NK-92 (cell line): ENCODE measurements around the gene AQP3.
"Not testable (repeated sequence)": the region's sequence is repeated elsewhere in the genome, so short reads cannot be mapped to it uniquely, and the experiment has no call there.

Source experiments
- DNase-seq: peaks from one replicate; lab custom pipeline; 2025; ENCODE audit not compliant: unreplicated experiment; lab: John Stamatoyannopoulos, UW

Gene AQP3

GRCh38 chr9:33443464-33444154 lies 3.8 kb downstream of the AQP3 start:
- no peak for DNase-seq

- no peak for DNase-seq
These were observed 4.3 kb downstream of the AQP3 start for GRCh38 chr9:33443047-33443446.

- no peak for DNase-seq
These were observed 5.3 kb downstream of the AQP3 start for GRCh38 chr9:33442125-33442524.

GRCh38 chr9:33440609-33441008 lies 6.8 kb downstream of the AQP3 start:
- DNase-seq: no peak

- DNase-seq: no peak
These were observed 7.2 kb downstream of the AQP3 start for GRCh38 chr9:33440204-33440603.

- DNase-seq: no peak
These were observed 7.7 kb downstream of the AQP3 start for GRCh38 chr9:33439731-33440130.

GRCh38 chr9:33438926-33439680 lies 8.3 kb downstream of the AQP3 start:
- no peak for DNase-seq

GRCh38 chr9:33437898-33438297 lies 9.5 kb downstream of the AQP3 start:
- DNase-seq: no peak

GRCh38 chr9:33437205-33437604 lies 10.2 kb downstream of the AQP3 start:
- no peak for DNase-seq

GRCh38 chr9:33436445-33436844 lies 10.9 kb downstream of the AQP3 start:
- DNase-seq: no peak

- no peak for DNase-seq
These were observed 11.5 kb downstream of the AQP3 start for GRCh38 chr9:33435821-33436277.

- no peak for DNase-seq
These were observed 12.9 kb downstream of the AQP3 start for GRCh38 chr9:33434317-33435105.

GRCh38 chr9:33433871-33434270 lies 13.5 kb downstream of the AQP3 start:
- DNase-seq: no peak

GRCh38 chr9:33431420-33431819 lies 16.0 kb downstream of the AQP3 start:
- no peak for DNase-seq

- no peak for DNase-seq
These were observed 16.5 kb downstream of the AQP3 start for GRCh38 chr9:33430942-33431341.

GRCh38 chr9:33429256-33429985 lies 18.0 kb downstream of the AQP3 start:
- no peak for DNase-seq

- DNase-seq: no peak
These were observed 20.5 kb downstream of the AQP3 start for GRCh38 chr9:33426843-33427293.

GRCh38 chr9:33425128-33425533 lies 22.3 kb downstream of the AQP3 start:
- no peak for DNase-seq

GRCh38 chr9:33424492-33424891 lies 22.9 kb downstream of the AQP3 start:
- not testable (repeated sequence) for DNase-seq

- not testable (repeated sequence) for DNase-seq
These were observed 23.4 kb downstream of the AQP3 start for GRCh38 chr9:33424043-33424442.
